Measurements from ENCODE around the gene PAX9.

DNA sequence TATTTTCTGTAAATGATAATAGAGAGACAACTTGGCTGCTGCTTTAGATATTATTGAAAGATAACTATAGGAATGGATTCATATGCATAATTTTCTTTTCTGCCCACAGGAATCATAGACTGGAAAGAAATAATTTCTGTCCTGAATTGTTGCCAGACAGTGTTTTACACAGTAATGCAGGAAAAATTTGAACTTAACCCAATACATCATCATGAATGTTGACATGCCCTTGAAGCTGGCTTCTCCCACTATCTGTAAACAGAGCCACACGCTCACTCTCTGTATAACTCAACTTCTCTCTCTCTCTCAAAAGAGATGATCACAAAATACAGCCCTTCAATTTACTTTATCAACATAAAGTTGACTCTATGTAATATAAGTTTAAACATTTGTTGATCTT is 56.6 kb downstream of the PAX9 start:
- TF ChIP-seq, protein P1, sequence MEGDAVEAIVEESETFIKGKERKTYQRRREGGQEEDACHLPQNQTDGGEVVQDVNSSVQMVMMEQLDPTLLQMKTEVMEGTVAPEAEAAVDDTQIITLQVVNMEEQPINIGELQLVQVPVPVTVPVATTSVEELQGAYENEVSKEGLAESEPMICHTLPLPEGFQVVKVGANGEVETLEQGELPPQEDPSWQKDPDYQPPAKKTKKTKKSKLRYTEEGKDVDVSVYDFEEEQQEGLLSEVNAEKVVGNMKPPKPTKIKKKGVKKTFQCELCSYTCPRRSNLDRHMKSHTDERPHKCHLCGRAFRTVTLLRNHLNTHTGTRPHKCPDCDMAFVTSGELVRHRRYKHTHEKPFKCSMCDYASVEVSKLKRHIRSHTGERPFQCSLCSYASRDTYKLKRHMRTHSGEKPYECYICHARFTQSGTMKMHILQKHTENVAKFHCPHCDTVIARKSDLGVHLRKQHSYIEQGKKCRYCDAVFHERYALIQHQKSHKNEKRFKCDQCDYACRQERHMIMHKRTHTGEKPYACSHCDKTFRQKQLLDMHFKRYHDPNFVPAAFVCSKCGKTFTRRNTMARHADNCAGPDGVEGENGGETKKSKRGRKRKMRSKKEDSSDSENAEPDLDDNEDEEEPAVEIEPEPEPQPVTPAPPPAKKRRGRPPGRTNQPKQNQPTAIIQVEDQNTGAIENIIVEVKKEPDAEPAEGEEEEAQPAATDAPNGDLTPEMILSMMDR (IDR thresholded peaks at IDR 0.05; ENCODE audit: borderline replicate concordance, extremely low read depth, low read length, poor library complexity, severe bottlenecking), result no peak
- TF ChIP-seq EZH2 (IDR thresholded peaks at IDR 0.05; ENCODE audit: borderline replicate concordance, low read depth, low read length, severe bottlenecking), result no peak
